HEK293 (cell line): ENCODE data around the gene CDK5.
A peak's percentile ranks its signal among the peaks of the same experiment; 100 is the strongest.

Experiments
- KLF16 ChIP-seq: fragments of 450-650 bp; formaldehyde crosslinking; IDR thresholded peaks from 2 replicates; pipeline ENCODE4 v1.5.1; 2017; ENCODE audit warnings: missing biosample characterization, missing genetic modification characterization
- PRDM1 ChIP-seq: fragments of 450-650 bp; formaldehyde crosslinking; IDR thresholded peaks from 2 replicates; pipeline ENCODE4; 2016; ENCODE audit warnings: missing biosample characterization, missing genetic modification characterization
- ZBTB17 ChIP-seq: fragments of 450-650 bp; formaldehyde crosslinking; IDR thresholded peaks from 2 replicates; pipeline ENCODE4 v1.5.1; 2016; ENCODE audit warnings: missing biosample characterization, missing genetic modification characterization
- ZNF138 ChIP-seq: fragments of 450-650 bp; formaldehyde crosslinking; IDR thresholded peaks from 2 replicates; pipeline ENCODE4 v1.5.1; 2016; ENCODE audit warnings: missing biosample characterization, missing genetic modification characterization, borderline replicate concordance
- ZNF24 ChIP-seq: fragments of 450-650 bp; formaldehyde crosslinking; IDR thresholded peaks from 2 replicates; pipeline ENCODE4 v1.5.1; 2016; ENCODE audit warnings: missing biosample characterization, missing genetic modification characterization
- ZNF48 ChIP-seq: fragments of 450-650 bp; formaldehyde crosslinking; IDR thresholded peaks from 2 replicates; pipeline ENCODE4 v1.5.1; 2016; ENCODE audit warnings: missing biosample characterization, missing genetic modification characterization
- ZNF510 ChIP-seq: fragments of 450-650 bp; formaldehyde crosslinking; IDR thresholded peaks from 2 replicates; pipeline ENCODE4 v1.5.1; 2018; ENCODE audit warnings: mild to moderate bottlenecking, missing genetic modification characterization, missing biosample characterization; ENCODE audit not compliant: insufficient replicate concordance
- ZNF530 ChIP-seq: fragments of 450-650 bp; formaldehyde crosslinking; IDR thresholded peaks from 2 replicates; pipeline ENCODE4 v1.5.1; 2016; ENCODE audit warnings: low read depth, missing biosample characterization, missing genetic modification characterization
- ZNF600 ChIP-seq: fragments of 450-650 bp; formaldehyde crosslinking; IDR thresholded peaks from 2 replicates; pipeline ENCODE4 v1.5.1; 2016; ENCODE audit warnings: missing biosample characterization, missing genetic modification characterization
- ZNF629 ChIP-seq: fragments of 450-650 bp; formaldehyde crosslinking; IDR thresholded peaks from 2 replicates; pipeline ENCODE4 v1.5.1; 2017; ENCODE audit warnings: missing biosample characterization, missing genetic modification characterization
- ZNF785 ChIP-seq: fragments of 450-650 bp; formaldehyde crosslinking; IDR thresholded peaks from 2 replicates; pipeline ENCODE4 v1.5.1; 2016; ENCODE audit warnings: missing biosample characterization, missing genetic modification characterization
- TF ChIP-seq, protein P1 (sequence below): fragments of 450-650 bp; formaldehyde crosslinking; IDR thresholded peaks from 2 replicates; pipeline ENCODE4 v1.5.1; 2016; ENCODE audit warnings: missing biosample characterization, missing genetic modification characterization, low read depth
- TF ChIP-seq, protein P2 (sequence below): fragments of 450-650 bp; formaldehyde crosslinking; IDR thresholded peaks from 2 replicates; pipeline ENCODE4 v1.5.1; 2016; ENCODE audit warnings: missing biosample characterization, missing genetic modification characterization
- TF ChIP-seq, protein P3 (sequence below): fragments of 450-650 bp; formaldehyde crosslinking; conservative IDR thresholded peaks from 2 replicates; pipeline ENCODE4 v1.5.1; 2016; ENCODE audit warnings: low read depth, missing biosample characterization, missing genetic modification characterization
- TF ChIP-seq, protein P4 (sequence below): fragments of 450-650 bp; formaldehyde crosslinking; IDR thresholded peaks from 2 replicates; pipeline ENCODE4 v1.5.1; 2016; ENCODE audit warnings: missing biosample characterization, missing genetic modification characterization
- TF ChIP-seq, protein P5 (sequence below): fragments of 450-650 bp; formaldehyde crosslinking; IDR thresholded peaks from 2 replicates; pipeline ENCODE4 v1.5.1; 2016; ENCODE audit warnings: missing biosample characterization, missing genetic modification characterization
- TF ChIP-seq, protein P6 (sequence below): fragments of 450-650 bp; formaldehyde crosslinking; IDR thresholded peaks from 2 replicates; pipeline ENCODE4; 2016; ENCODE audit warnings: missing biosample characterization, missing genetic modification characterization
- TF ChIP-seq, protein P7 (sequence below): fragments of 450-650 bp; formaldehyde crosslinking; IDR thresholded peaks from 2 replicates; pipeline ENCODE4 v1.5.1; 2016; ENCODE audit warnings: missing biosample characterization, missing genetic modification characterization, borderline replicate concordance
- TF ChIP-seq, protein P8 (sequence below): fragments of 450-650 bp; formaldehyde crosslinking; IDR thresholded peaks from 2 replicates; pipeline ENCODE4 v1.5.1; 2016; ENCODE audit warnings: missing biosample characterization, missing genetic modification characterization

Gene CDK5

DNA sequence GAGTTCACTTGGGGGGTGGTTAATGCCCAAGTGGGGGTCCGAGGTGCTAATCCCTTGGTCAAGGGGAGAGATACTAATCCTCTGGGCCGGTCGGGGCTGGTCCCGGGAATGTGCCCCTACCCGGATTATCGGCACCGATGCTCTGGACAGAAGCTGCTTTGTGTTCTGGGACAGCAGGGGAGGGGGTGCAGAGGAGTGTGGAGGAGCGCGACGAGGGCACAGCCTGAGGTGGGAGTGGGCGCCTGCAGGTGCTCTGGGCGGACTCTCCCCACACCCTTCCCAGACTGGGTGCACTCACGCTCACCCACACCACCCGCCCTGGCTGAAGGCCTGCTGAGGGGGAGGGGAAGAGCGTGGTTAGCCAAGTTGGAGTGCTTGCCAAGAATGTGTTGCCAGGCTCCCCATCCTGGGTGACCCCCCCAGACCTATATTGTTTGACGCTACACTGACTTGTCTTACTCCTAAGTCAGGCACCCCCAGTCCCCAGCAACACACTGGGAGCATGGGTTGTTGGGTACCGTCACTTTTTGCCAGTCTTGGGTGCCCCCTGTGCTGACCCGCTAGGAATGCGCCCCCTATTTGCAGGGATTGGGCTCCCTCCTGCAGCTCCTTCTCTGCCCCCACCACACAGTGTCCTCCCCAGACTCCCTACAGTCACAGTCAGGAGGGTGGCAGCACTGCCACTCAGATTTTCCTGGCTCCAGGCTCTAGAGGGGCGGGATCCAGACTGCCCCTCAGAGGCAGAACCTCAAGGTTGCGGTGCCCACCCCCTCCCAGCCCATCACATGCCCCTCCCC lies 2.9 kb upstream of the CDK5 start (continued):
- TF ChIP-seq, protein P1, sequence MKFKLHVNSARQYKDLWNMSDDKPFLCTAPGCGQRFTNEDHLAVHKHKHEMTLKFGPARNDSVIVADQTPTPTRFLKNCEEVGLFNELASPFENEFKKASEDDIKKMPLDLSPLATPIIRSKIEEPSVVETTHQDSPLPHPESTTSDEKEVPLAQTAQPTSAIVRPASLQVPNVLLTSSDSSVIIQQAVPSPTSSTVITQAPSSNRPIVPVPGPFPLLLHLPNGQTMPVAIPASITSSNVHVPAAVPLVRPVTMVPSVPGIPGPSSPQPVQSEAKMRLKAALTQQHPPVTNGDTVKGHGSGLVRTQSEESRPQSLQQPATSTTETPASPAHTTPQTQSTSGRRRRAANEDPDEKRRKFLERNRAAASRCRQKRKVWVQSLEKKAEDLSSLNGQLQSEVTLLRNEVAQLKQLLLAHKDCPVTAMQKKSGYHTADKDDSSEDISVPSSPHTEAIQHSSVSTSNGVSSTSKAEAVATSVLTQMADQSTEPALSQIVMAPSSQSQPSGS (tag by site-specific recombination), result no peak
- TF ChIP-seq, protein P2, sequence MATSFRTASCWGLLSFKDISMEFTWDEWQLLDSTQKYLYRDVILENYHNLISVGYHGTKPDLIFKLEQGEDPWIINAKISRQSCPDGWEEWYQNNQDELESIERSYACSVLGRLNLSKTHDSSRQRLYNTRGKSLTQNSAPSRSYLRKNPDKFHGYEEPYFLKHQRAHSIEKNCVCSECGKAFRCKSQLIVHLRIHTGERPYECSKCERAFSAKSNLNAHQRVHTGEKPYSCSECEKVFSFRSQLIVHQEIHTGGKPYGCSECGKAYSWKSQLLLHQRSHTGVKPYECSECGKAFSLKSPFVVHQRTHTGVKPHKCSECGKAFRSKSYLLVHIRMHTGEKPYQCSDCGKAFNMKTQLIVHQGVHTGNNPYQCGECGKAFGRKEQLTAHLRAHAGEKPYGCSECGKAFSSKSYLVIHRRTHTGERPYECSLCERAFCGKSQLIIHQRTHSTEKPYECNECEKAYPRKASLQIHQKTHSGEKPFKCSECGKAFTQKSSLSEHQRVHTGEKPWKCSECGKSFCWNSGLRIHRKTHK (tag by site-specific recombination), result no peak
- TF ChIP-seq ZNF530 (tag by site-specific recombination) (no peak), ZNF24 (no peak), ZNF138 (tag by site-specific recombination) (no peak), ZNF510 (tag by site-specific recombination) (no peak), ZNF48 (tag by site-specific recombination) (no peak), KLF16 (tag by site-specific recombination) (no peak), ZBTB17 (tag by site-specific recombination) (0 out of 2 replicates have a peak, but pooled peaks have one; percentile 17), PRDM1 (tag by site-specific recombination) (no peak), ZNF785 (no peak), ZNF600 (tag by site-specific recombination) (no peak), ZNF629 (no peak)
- TF ChIP-seq, protein P3, sequence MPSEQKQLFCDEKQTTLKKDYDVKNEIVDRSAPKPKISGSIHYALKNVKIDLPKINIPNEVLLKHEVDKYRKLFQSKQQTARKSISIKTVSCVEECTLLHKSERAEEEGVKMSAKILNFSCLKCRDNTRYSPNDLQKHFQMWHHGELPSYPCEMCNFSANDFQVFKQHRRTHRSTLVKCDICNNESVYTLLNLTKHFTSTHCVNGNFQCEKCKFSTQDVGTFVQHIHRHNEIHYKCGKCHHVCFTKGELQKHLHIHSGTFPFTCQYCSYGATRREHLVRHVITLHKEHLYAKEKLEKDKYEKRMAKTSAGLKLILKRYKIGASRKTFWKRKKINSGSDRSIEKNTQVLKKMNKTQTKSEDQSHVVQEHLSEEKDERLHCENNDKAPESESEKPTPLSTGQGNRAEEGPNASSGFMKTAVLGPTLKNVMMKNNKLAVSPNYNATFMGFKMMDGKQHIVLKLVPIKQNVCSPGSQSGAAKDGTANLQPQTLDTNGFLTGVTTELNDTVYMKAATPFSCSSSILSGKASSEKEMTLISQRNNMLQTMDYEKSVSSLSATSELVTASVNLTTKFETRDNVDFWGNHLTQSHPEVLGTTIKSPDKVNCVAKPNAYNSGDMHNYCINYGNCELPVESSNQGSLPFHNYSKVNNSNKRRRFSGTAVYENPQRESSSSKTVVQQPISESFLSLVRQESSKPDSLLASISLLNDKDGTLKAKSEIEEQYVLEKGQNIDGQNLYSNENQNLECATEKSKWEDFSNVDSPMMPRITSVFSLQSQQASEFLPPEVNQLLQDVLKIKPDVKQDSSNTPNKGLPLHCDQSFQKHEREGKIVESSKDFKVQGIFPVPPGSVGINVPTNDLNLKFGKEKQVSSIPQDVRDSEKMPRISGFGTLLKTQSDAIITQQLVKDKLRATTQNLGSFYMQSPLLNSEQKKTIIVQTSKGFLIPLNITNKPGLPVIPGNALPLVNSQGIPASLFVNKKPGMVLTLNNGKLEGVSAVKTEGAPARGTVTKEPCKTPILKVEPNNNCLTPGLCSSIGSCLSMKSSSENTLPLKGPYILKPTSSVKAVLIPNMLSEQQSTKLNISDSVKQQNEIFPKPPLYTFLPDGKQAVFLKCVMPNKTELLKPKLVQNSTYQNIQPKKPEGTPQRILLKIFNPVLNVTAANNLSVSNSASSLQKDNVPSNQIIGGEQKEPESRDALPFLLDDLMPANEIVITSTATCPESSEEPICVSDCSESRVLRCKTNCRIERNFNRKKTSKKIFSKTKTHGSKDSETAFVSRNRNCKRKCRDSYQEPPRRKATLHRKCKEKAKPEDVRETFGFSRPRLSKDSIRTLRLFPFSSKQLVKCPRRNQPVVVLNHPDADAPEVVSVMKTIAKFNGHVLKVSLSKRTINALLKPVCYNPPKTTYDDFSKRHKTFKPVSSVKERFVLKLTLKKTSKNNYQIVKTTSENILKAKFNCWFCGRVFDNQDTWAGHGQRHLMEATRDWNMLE (tag by site-specific recombination), result no peak
- TF ChIP-seq, protein P4, sequence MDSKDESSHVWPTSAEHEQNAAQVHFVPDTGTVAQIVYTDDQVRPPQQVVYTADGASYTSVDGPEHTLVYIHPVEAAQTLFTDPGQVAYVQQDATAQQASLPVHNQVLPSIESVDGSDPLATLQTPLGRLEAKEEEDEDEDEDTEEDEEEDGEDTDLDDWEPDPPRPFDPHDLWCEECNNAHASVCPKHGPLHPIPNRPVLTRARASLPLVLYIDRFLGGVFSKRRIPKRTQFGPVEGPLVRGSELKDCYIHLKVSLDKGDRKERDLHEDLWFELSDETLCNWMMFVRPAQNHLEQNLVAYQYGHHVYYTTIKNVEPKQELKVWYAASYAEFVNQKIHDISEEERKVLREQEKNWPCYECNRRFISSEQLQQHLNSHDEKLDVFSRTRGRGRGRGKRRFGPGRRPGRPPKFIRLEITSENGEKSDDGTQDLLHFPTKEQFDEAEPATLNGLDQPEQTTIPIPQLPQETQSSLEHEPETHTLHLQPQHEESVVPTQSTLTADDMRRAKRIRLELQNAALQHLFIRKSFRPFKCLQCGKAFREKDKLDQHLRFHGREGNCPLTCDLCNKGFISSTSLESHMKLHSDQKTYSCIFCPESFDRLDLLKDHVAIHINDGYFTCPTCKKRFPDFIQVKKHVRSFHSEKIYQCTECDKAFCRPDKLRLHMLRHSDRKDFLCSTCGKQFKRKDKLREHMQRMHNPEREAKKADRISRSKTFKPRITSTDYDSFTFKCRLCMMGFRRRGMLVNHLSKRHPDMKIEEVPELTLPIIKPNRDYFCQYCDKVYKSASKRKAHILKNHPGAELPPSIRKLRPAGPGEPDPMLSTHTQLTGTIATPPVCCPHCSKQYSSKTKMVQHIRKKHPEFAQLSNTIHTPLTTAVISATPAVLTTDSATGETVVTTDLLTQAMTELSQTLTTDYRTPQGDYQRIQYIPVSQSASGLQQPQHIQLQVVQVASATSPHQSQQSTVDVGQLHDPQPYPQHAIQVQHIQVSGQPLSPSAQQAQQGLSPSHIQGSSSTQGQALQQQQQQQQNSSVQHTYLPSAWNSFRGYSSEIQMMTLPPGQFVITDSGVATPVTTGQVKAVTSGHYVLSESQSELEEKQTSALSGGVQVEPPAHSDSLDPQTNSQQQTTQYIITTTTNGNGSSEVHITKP, result no peak
- TF ChIP-seq, protein P5, sequence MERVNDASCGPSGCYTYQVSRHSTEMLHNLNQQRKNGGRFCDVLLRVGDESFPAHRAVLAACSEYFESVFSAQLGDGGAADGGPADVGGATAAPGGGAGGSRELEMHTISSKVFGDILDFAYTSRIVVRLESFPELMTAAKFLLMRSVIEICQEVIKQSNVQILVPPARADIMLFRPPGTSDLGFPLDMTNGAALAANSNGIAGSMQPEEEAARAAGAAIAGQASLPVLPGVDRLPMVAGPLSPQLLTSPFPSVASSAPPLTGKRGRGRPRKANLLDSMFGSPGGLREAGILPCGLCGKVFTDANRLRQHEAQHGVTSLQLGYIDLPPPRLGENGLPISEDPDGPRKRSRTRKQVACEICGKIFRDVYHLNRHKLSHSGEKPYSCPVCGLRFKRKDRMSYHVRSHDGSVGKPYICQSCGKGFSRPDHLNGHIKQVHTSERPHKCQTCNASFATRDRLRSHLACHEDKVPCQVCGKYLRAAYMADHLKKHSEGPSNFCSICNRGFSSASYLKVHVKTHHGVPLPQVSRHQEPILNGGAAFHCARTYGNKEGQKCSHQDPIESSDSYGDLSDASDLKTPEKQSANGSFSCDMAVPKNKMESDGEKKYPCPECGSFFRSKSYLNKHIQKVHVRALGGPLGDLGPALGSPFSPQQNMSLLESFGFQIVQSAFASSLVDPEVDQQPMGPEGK (tag by site-specific recombination), result peak; percentile 8; the same call in 1 of the 2 replicates
- TF ChIP-seq, protein P6, sequence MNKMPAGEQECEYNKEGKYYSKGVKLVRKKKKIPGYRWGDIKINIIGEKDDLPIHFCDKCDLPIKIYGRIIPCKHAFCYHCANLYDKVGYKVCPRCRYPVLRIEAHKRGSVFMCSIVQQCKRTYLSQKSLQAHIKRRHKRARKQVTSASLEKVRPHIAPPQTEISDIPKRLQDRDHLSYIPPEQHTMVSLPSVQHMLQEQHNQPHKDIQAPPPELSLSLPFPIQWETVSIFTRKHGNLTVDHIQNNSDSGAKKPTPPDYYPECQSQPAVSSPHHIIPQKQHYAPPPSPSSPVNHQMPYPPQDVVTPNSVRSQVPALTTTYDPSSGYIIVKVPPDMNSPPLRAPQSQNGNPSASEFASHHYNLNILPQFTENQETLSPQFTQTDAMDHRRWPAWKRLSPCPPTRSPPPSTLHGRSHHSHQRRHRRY (tag by site-specific recombination), result no peak
- TF ChIP-seq, protein P7, sequence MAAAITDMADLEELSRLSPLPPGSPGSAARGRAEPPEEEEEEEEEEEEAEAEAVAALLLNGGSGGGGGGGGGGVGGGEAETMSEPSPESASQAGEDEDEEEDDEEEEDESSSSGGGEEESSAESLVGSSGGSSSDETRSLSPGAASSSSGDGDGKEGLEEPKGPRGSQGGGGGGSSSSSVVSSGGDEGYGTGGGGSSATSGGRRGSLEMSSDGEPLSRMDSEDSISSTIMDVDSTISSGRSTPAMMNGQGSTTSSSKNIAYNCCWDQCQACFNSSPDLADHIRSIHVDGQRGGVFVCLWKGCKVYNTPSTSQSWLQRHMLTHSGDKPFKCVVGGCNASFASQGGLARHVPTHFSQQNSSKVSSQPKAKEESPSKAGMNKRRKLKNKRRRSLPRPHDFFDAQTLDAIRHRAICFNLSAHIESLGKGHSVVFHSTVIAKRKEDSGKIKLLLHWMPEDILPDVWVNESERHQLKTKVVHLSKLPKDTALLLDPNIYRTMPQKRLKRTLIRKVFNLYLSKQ (tag by site-specific recombination), result no peak
- TF ChIP-seq, protein P8, sequence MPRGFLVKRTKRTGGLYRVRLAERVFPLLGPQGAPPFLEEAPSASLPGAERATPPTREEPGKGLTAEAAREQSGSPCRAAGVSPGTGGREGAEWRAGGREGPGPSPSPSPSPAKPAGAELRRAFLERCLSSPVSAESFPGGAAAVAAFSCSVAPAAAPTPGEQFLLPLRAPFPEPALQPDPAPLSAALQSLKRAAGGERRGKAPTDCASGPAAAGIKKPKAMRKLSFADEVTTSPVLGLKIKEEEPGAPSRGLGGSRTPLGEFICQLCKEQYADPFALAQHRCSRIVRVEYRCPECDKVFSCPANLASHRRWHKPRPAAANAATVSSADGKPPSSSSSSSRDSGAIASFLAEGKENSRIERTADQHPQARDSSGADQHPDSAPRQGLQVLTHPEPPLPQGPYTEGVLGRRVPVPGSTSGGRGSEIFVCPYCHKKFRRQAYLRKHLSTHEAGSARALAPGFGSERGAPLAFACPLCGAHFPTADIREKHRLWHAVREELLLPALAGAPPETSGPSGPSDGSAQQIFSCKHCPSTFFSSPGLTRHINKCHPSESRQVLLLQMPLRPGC, result no peak
